ENCODE data around the gene WBP2NL.
A peak's percentile ranks its signal among the peaks of the same experiment; 100 is the strongest.
"Not testable (repeated sequence)": the region's sequence is repeated elsewhere in the genome, so short reads cannot be mapped to it uniquely, and the experiment has no call there.

WBP2NL gene

GRCh38 chr22:42035256-42035655 is 36.7 kb downstream of the WBP2NL start:
- DNase-seq (ENCODE audit: low spot score): no peak

- DNase-seq (ENCODE audit: low spot score): no peak
Measured at GRCh38 chr22:42039271-42039670, 40.7 kb downstream of the WBP2NL start.

- no peak for DNase-seq (ENCODE audit: low spot score)
Measured at GRCh38 chr22:42041784-42042183, 43.2 kb downstream of the WBP2NL start.

DNA sequence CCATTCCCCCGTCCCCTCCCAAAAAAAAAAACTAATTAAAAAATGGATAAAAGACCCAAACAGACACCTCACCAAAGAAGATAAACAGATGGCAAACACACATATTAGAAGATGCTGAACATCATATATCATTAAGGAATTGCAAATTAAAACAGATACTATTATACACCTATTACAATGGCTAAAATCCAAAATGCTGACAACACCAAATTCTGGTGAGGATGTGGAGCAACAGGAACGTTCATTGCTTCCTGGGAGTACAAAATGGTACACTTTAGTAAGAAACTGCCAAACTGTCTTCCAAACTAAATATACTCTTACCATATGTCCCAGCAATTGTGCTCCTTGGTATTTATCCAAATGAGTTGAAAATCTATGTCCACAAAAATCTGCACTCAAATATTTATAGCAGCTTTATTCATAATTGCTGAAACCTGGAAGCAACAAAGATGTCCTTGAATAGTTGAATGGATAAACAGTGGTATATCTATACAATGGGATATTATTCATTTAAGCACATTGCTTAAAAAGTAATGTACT is 52.1 kb downstream of the WBP2NL start:
- no peak for DNase-seq (ENCODE audit: low spot score)

- no peak for DNase-seq (ENCODE audit: low spot score)
Measured at GRCh38 chr22:42052765-42053164, 54.2 kb downstream of the WBP2NL start.

GRCh38 chr22:42056757-42057511 is 58.3 kb downstream of the WBP2NL start:
- no peak for DNase-seq (ENCODE audit: low spot score)

DNA sequence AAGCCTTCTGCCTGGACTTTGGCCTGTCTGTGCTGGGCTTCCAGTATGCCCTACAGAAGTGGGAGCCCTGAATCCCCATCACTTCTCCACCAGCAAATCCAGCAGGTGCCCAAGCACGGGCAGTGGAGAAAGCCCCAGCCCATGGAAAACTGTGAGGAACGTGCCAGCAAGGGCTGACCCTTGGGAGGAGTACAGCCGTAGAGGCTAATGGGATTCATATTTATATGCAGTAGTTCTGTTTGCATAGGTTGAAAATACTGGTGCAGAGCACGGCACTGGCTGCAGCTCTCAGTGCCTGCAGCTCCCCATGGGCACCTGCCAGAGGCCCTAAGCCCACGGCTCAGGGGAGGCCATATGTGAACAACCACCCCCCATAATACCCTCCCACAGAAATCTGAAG is 61.9 kb downstream of the WBP2NL start:
- no peak for DNase-seq (ENCODE audit: low spot score)

DNA sequence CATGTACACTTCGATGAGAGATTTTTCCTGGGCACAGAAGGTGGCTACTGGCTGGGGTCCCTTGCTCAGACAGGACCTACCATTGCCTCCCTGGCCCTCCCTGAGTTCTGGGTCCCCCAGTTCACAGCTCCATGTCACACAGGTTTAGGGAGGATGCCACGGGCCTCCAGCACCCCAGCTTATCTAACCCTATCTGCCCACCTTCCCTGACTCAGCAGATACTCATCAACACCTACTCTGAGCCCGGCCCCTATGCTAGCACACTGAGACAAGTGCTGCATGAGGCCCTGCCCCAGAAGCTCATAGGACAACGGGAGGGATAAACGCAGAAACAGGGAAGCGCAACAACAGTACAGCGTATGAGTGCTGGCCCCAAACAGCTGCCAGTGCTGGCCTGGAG is 62.5 kb downstream of the WBP2NL start:
- DNase-seq (ENCODE audit: low spot score): no peak

DNA sequence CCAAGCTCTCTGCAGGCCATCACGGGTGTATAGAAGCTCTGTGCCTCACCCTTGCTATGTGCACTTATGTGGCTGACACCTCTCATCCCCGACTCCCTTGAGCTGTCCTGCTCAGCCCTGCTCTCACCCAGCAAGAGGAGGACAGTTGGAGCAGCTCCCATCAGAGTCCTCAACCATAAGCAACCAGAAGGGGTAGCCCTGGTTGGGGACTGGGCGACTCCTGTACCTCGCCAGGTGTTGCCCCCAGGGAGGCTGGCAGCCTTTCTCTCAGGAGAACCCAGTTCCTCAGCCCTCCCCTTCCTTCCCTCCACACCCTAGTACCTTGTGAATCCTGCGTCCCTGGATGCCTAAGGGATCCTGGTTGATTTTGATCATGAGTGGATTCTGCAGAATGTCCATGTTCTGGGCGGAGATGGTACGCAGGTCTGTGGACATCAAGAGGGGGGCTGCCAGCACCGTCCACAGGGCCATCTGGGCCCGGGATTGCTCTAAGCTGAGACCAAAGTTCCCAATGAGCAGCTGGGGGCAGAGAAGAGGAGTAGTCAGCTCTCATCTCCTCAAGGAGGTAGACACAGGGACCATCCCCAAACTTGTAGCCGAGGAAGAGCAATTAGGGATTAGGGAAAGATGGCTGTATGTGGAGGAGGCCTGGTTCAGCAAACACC is 64.0 kb downstream of the WBP2NL start:
- no peak for DNase-seq (ENCODE audit: low spot score)

- no peak for DNase-seq (ENCODE audit: low spot score)
Measured at GRCh38 chr22:42064629-42065028, 66.0 kb downstream of the WBP2NL start.

- no peak for DNase-seq (ENCODE audit: low spot score)
Measured at GRCh38 chr22:42065438-42066125, 67.0 kb downstream of the WBP2NL start.

DNA sequence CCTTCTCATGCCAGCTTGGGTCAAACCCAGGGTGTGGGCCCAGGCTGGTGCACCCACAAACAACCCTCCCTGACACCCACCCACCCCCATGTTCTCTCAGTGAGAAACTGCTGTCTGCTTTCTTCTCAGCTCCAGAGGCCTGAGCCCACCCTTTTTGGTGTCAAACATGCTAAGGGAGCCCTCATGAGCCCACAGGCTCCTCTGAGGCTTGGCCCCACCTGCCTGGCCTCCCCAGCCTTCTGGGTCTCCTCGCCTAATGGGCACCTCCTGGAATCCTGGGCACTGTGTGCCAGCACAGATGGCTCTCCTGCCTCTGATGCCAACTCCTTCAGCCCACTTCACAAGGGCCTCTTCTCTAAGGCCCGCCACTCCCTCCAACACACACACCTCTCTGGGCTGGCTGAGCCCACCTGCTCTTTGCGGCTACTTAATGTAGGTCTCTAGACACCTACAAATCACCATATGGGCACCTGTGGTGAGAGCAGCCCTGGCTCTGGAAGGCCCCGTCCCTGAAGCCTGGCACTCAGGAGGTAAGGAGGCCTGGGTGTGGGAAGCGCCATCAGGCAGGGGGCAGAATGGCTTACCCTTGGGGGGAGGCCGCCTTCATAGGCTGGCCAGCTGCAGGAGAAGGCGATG is 67.7 kb downstream of the WBP2NL start:
- no peak for DNase-seq (ENCODE audit: low spot score)

DNA sequence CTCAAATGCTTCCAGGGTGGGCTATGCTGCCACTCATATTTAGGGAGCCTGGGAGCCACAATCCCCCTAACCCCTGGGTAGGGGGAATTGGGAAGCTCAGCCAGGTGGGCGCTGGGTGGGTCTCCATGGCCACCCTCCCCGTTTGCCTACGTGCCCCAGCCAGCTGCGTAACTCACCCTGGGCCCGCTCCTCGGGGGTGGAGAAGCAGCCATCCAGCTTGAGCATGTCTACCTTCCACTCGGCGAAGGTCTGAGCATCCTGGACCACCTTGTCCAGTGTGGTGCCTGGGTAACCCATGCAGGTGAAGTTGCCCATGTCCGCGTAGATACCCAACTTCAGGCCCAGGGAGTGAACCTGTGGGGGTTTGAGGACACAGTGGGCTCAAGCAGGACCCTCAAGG is 68.3 kb downstream of the WBP2NL start:
- no peak for DNase-seq (ENCODE audit: low spot score)

DNA sequence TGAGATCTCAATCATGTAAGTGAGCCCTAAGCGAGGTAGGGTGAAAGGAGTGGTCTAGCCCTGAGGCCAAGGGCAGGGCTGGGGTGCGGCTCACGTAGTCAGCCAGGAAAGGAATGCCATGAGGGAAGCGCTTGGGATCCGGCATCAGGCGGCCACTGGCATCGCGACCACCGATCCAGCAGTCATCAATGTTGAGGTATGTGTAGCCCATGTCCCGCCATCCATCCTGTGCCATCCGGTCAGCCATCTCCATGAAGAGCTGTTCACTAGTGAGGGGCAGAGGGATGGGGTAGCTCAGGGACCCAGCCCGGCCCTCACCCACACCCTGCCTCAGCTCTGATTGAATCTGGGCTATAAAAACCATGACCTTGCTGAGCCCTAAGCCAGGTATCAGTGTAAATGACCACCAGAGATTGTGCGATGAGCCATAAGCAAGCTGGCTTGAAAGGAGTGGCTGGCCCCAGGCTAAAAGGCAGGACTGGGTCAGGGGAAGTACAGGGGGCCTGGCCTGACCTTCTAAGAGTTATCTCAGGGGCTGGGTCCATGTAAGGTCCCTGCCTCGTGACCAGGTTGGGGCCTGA is 69.2 kb downstream of the WBP2NL start:
- DNase-seq (ENCODE audit: low spot score): no peak

DNA sequence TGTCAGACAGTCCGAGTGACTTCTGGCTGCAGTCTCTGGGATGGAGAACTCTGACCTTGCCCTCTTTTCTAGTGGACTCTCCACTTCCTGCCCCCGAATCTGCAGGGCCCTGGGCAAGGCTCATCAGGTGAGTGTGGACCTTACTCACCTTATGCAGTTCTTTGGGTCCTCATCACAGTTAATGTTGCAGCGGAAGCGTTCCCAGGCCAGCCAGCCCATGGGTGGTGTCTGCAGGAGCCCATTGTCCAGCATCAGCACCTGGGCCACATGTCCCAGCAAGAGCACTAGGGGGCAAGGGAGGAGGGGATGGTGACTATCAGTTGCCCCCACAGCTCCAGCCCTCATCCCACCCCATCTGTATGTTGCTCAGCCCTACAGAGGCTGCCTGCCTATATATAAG is 69.7 kb downstream of the WBP2NL start:
- no peak for DNase-seq (ENCODE audit: low spot score)

- no peak for DNase-seq (ENCODE audit: low spot score)
Measured at GRCh38 chr22:42069801-42070516, 71.4 kb downstream of the WBP2NL start.

GRCh38 chr22:42070517-42071422 is 72.2 kb downstream of the WBP2NL start, which contains the start of gene NAGA:
NAGA (minus strand) TSS chr22:42070812; CDS start chr22:42070297, 515 bp downstream.
- DNase-seq (ENCODE audit: low spot score): peak; percentile 93

GRCh38 chr22:42071508-42071907 is 72.9 kb downstream of the WBP2NL start:
- DNase-seq (ENCODE audit: low spot score): not testable (repeated sequence)

GRCh38 chr22:42072606-42073330 is 74.2 kb downstream of the WBP2NL start:
- DNase-seq (ENCODE audit: low spot score): no peak

All from CD4-positive, alpha-beta T cell treated with Interleukin-6 at 100 ng/mL for 8 hours (primary cell).